ENCODE measurements around the gene YKT6. TPM values are rescaled to one million over a fixed set of nuclear protein-coding genes. Genes with fewer than 3 reads are reported as not detected.

Gene YKT6
- total and polyA plus RNA-seq, 2 of the 8 experiments (the other 6 are each of a cell fraction or from before 2014, with no cell fraction given) = 75.3 to 103 TPM

DNA sequence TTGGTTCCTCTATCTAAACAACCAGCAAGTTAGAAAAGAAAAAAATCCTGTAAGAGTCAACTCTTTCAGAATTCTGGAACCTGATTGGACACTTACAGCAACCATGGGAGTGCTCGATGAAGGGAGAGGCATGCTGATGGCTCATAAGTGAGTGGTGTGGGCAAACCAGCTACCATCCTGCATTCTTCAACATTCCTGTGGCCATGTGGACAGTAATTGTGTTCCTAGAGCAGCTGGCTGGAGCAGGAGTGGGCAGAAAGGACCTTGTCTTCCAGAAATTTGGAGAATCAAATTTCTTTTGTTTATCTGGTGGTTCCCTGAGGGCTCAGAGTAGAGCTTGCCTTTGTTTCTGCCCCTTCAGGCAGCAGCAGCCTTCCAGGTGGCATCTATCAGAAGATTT is 37.2 kb upstream of the YKT6 start:
- H3K79me1 ChIP-seq (ENCODE audit: low read depth, low read length) = no peaks in the 10 kb centered on the region
- H2BK120ac ChIP-seq (replicated peaks; ENCODE audit: low read depth, low read length) = no peak overlapping the region
- H2BK12ac ChIP-seq (ENCODE audit: low read depth, low read length) = no peak overlapping the region
- no peak overlapping the region for H2BK20ac ChIP-seq (ENCODE audit: low read length)
- 74% methylated on average over 1 of the region's 1 CpG; no CpG with 5 or more reads in 1 of the 2 experiments for WGBS, 2 experiments (ENCODE audit: extremely low coverage in 1 of 2, insufficient coverage in 1 of 2, insufficient read length in 1 of 2, insufficient replicate concordance in 2 of 2, low coverage in 1 of 2, low lambda C conversion rate in 2 of 2, missing lambda C conversion rate in 1 of 2)
- H3K4me3 ChIP-seq (ENCODE audit: extremely low read depth in 1 of 4, insufficient read depth in 2 of 4, low read depth in 3 of 4, low read length in 4 of 4) = no peak overlapping the region
- H4K91ac ChIP-seq (replicated peaks; ENCODE audit: insufficient read length, low read length) = no peak overlapping the region
- H3K9me3 ChIP-seq (ENCODE audit: insufficient read depth in 2 of 2, low read depth in 1 of 2, low read length in 1 of 2) = no peaks in the 10 kb centered on the region
- no peak overlapping the region for H2BK5ac ChIP-seq (ENCODE audit: low read depth, low read length)
- 0 out of 2 replicates have a peak, but pooled peaks have one; percentile 30 for TF ChIP-seq MAX (IDR thresholded peaks at IDR 0.05)
- TF ChIP-seq, protein P1, sequence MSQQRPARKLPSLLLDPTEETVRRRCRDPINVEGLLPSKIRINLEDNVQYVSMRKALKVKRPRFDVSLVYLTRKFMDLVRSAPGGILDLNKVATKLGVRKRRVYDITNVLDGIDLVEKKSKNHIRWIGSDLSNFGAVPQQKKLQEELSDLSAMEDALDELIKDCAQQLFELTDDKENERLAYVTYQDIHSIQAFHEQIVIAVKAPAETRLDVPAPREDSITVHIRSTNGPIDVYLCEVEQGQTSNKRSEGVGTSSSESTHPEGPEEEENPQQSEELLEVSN (IDR thresholded peaks at IDR 0.05) = 0 out of 2 replicates have a peak, but pooled peaks have one; percentile 20
- no peak for TF ChIP-seq TCF12 (IDR thresholded peaks at IDR 0.05; ENCODE audit: low read depth, low read length)
- TF ChIP-seq TEAD4 (IDR thresholded peaks at IDR 0.05; ENCODE audit: low read depth, low read length) = peak; percentile 34; the same call in 1 of the 2 replicates
- ChIA-PET CTCF (ENCODE audit: partially characterized antibody) (interaction anchor here (0.7 to 1.7 kb wide), 7 partner anchors 8 to 27 kb away, joined by 3 to 9 read pairs (median 3); no protein-coding TSS in a partner anchor), POLR2A (ENCODE audit: partially characterized antibody) (interaction anchor here (0.7 to 1.4 kb wide), 4 partner anchors 9 to 18 kb away, joined by 3 to 6 read pairs (median 4); no protein-coding TSS in a partner anchor)
- H3K79me2 ChIP-seq (ENCODE audit: control insufficient read depth in 1 of 2, insufficient read depth in 2 of 2, low read length in 2 of 2) = no peaks in the 10 kb centered on the region
- no peak for DNase-seq (ENCODE audit: low read depth in 1 of 2, low spot score in 2 of 2)
- H4K20me1 ChIP-seq (replicated peaks in 1 of 2; ENCODE audit: control insufficient read depth in 1 of 2, insufficient read depth in 2 of 2, low read length in 2 of 2) = no peaks in the 10 kb centered on the region
- H4K8ac ChIP-seq (ENCODE audit: extremely low read depth, insufficient read depth, low read length) = no peak overlapping the region
- H3K4me1 ChIP-seq (replicated peaks in 1 of 4; ENCODE audit: control insufficient read depth in 3 of 4, insufficient read depth in 4 of 4, low read length in 3 of 4) = peaks cover 2 to 5% (median 4%) of the 10 kb centered on the region in 4 experiments; a peak in 5 of 7 replicates
- no peak overlapping the region for H3K56ac ChIP-seq (replicated peaks; ENCODE audit: insufficient read length, low read depth, low read length)
- H3K27me3 ChIP-seq (replicated peaks in 1 of 4; ENCODE audit: control insufficient read depth in 3 of 4, extremely low read depth in 1 of 4, insufficient read depth in 3 of 4, low read length in 3 of 4) = no peaks in the 10 kb centered on the region
- no peak overlapping the region for H3K14ac ChIP-seq (ENCODE audit: insufficient read length)
- no peak overlapping the region for H3K4me2 ChIP-seq (ENCODE audit: insufficient read depth in 1 of 2, low read depth in 2 of 2, low read length in 2 of 2)
- no peak overlapping the region for H2BK15ac ChIP-seq (ENCODE audit: low read length)
- H2AK5ac ChIP-seq (ENCODE audit: low read depth, low read length) = no peak overlapping the region
- H3K9ac ChIP-seq (replicated peaks in 1 of 4; ENCODE audit: extremely low read depth in 1 of 4, low read depth in 3 of 4, low read length in 3 of 4) = no peak overlapping the region; a peak in 1 of 7 replicates
- H3K23ac ChIP-seq (ENCODE audit: insufficient read length) = no peak overlapping the region
- no peaks in the 10 kb centered on the region for H3K36me3 ChIP-seq (ENCODE audit: control insufficient read depth in 2 of 4, insufficient read depth in 4 of 4, low read length in 3 of 4)
- peak overlapping the region; percentile 96 for H2AFZ ChIP-seq (ENCODE audit: low read length)
- FAIRE-seq = no peak
- H3K18ac ChIP-seq (ENCODE audit: extremely low read depth, low read length) = no peak overlapping the region
- H3K27ac ChIP-seq (ENCODE audit: low read depth, low read length) = no peak overlapping the region
- peak overlapping the region; percentile 81 for H3K4ac ChIP-seq (replicated peaks; ENCODE audit: insufficient read length, low read depth, low read length)
- H3K23me2 ChIP-seq (ENCODE audit: low read depth, low read length) = no peaks in the 10 kb centered on the region
- no peak overlapping the region for H4K5ac ChIP-seq (ENCODE audit: insufficient read length, low read depth, low read length)

Measured in H1 (cell line).